A549 (cell line): ENCODE data around the gene BDH1. TPM values are rescaled to one million over a fixed set of nuclear protein-coding genes. Genes with fewer than 3 reads are reported as not detected.

Source experiments
- ATAC-seq, 2 experiments: fragments of 200-7000 bp in 1 of 2; fragments of >200 bp in 1 of 2; cut with Nextera tagmentation in 1 of 2; cut with Tn5 transposase in 1 of 2; 3 replicates each; pipeline versions ENCODE4 v1.8.0 to v1.9.1; 2018 to 2020; ENCODE audit warnings: mild to moderate bottlenecking in 1 of 2, moderate library complexity in 1 of 2
- CTCF ChIA-PET: fragments of 300-600 bp; sonication (Branson Sonifier 250); formaldehyde crosslinking; extraction: SDS; loops from one replicate; lab custom pipeline; 2021; ENCODE audit warnings: antibody characterized with exemption, inconsistent platforms; lab: Yijun Ruan, JAX
- POLR2A ChIA-PET: fragments of 350-600 bp; formaldehyde crosslinking; extraction: SDS; loops from one replicate; lab custom pipeline; 2021; ENCODE audit warnings: antibody characterized with exemption, inconsistent platforms; lab: Yijun Ruan, JAX
- DNase-seq, 2 experiments: peaks; one replicate each; pipeline versions ENCODE4 v3.0.0 to v3.0.0-alpha.2; 2011 to 2016; ENCODE audit warnings: low read depth in 1 of 2, low spot score in 1 of 2
- FAIRE-seq: peaks from 2 replicates; lab custom pipeline; 2011; peaks lifted over from hg19 to GRCh38; lab: Jason Lieb, UNC
- H3K27ac ChIP-seq, 2 experiments: fragments of >200 bp; sonication (Bioruptor Twin); formaldehyde crosslinking; 3 replicates each; pipeline ENCODE4 v1.5.1; 2016 to 2017
- H3K4me1 ChIP-seq: fragments of >200 bp; sonication (Bioruptor Twin); formaldehyde crosslinking; 3 replicates; pipeline ENCODE4 v1.6.1; 2016
- H3K4me2 ChIP-seq: fragments of >200 bp; sonication (Bioruptor Twin); formaldehyde crosslinking; 3 replicates; pipeline ENCODE4 v1.6.1; 2016
- H3K4me3 ChIP-seq: fragments of >200 bp; sonication (Bioruptor Twin); formaldehyde crosslinking; 3 replicates; pipeline ENCODE4 v1.5.1; 2016
- H3K9me3 ChIP-seq: fragments of >200 bp; sonication (Bioruptor Twin); formaldehyde crosslinking; 3 replicates; pipeline ENCODE4 v1.6.1; 2016
- ATOH8 ChIP-seq: fragments of 250-450 bp; sonication (Bioruptor Pico); IDR thresholded peaks from 2 replicates; pipeline ENCODE4 v1.5.0; 2020; ENCODE audit warnings: low read depth, mild to moderate bottlenecking, moderate library complexity
- CBX2 ChIP-seq: fragments of 200-600 bp; sonication (generic); IDR thresholded peaks from 2 replicates; pipeline ENCODE4 v1.6.1; 2016; ENCODE audit warnings: low read depth, mild to moderate bottlenecking, borderline replicate concordance
- CHD2 ChIP-seq: fragments of 150-350 bp; IDR thresholded peaks from 2 replicates; pipeline ENCODE4 v1.6.1; 2014; ENCODE audit warnings: low read length; ENCODE audit not compliant: partially characterized antibody
- CTCF ChIP-seq: fragments of >200 bp; sonication (Bioruptor Twin); formaldehyde crosslinking; IDR thresholded peaks from 3 replicates; pipeline ENCODE4 v1.5.1; 2016
- E2F6 ChIP-seq: IDR thresholded peaks from 2 replicates; pipeline ENCODE4 v1.6.1; 2012; ENCODE audit warnings: low read depth, borderline replicate concordance
- EHF ChIP-seq: fragments of 250-450 bp; sonication (Bioruptor Pico); IDR thresholded peaks from 2 replicates; pipeline ENCODE4 v1.5.0; 2020; ENCODE audit warnings: mild to moderate bottlenecking
- FOXS1 ChIP-seq: fragments of 250-450 bp; sonication (Bioruptor Pico); IDR thresholded peaks from 2 replicates; pipeline ENCODE4 v1.5.0; 2020; ENCODE audit warnings: mild to moderate bottlenecking, moderate library complexity
- HDAC2 ChIP-seq: fragments of 200-600 bp; sonication (generic); IDR thresholded peaks from 2 replicates; pipeline ENCODE4 v1.6.1; 2016
- KDM5A ChIP-seq: fragments of 200-600 bp; sonication (generic); IDR thresholded peaks from 2 replicates; pipeline ENCODE4 v1.6.1; 2016; ENCODE audit warnings: antibody characterized with exemption, mild to moderate bottlenecking
- MAX ChIP-seq: IDR thresholded peaks from 2 replicates; pipeline ENCODE4 v1.6.1; 2012
- NPAS2 ChIP-seq: fragments of 250-450 bp; sonication (Bioruptor Pico); IDR thresholded peaks from 2 replicates; pipeline ENCODE4 v1.8.0; 2022; ENCODE audit warnings: mild to moderate bottlenecking, moderate library complexity, borderline replicate concordance
- NR3C1 ChIP-seq: fragments of >200 bp; sonication (Bioruptor Twin); formaldehyde crosslinking; IDR thresholded peaks from 3 replicates; pipeline ENCODE4 v1.6.1; 2017
- PBX3 ChIP-seq: IDR thresholded peaks from 2 replicates; pipeline ENCODE4 v1.6.1; 2012
- RAD21 ChIP-seq, 2 experiments: fragments of >200 bp in 1 of 2; sonication (Bioruptor Twin) in 1 of 2; formaldehyde crosslinking in 1 of 2; IDR thresholded peaks in 1 of 2; conservative IDR thresholded peaks in 1 of 2; 2 replicates in 1 of 2; 3 replicates in 1 of 2; pipeline ENCODE4 v1.6.1; 2012 to 2018; ENCODE audit warnings: inconsistent platforms in 1 of 2
- REST ChIP-seq: fragments of 200-600 bp; sonication (generic); IDR thresholded peaks from 2 replicates; pipeline ENCODE4 v1.6.1; 2016; ENCODE audit warnings: antibody characterized with exemption, mild to moderate bottlenecking, moderate library complexity
- SMC3 ChIP-seq: fragments of >200 bp; sonication (Bioruptor Twin); formaldehyde crosslinking; IDR thresholded peaks from 3 replicates; pipeline ENCODE4 v1.6.1; 2018; ENCODE audit warnings: inconsistent platforms
- WGBS: methylation state at CpG from one replicate; pipeline ENCODE4 v1.1.6; 2017; ENCODE audit errors: missing lambda C conversion rate; 5-methylcytosine and 5-hydroxymethylcytosine counted together
- polyA plus RNA-seq, 4 experiments: library from polyadenylated mRNA; depleted of rRNA in 3 of 4; stranded (reverse); fragments of >200 nt; fragmentation: RNase III in 1 of 4; extraction: RNeasy Plus Mini Kit Qiagen cat#74134 plus additional on column Dnase treatment in 1 of 4; gene quantifications; 2 replicates in 3 of 4; 3 replicates in 1 of 4; pipeline ENCODE4 v1.2.3, GENCODE V29; 2011 to 2017

The BDH1 gene
- polyA plus RNA-seq, 2 of the 4 experiments (the other 2 are of a cell fraction) = 3.1 to 4.6 TPM

GRCh38 chr3:197554562-197555280, 1.0 kb downstream of the BDH1 start:
- ChIA-PET POLR2A (interaction anchor here (0.7 kb wide), 1 partner anchor 159 kb away, joined by 3 read pairs; no protein-coding TSS in a partner anchor), CTCF (interaction anchor here (0.7 to 1.6 kb wide), 6 partner anchors 9 to 350 kb away, joined by 3 to 6 read pairs (median 3); no protein-coding TSS in a partner anchor)
- Histone ChIP-seq H3K4me3 (peak overlapping the region; percentile 67), H3K4me1 (0 out of 3 replicates have a peak, but pooled peaks cover 3% of the 10 kb centered on the region), H3K9me3 (no peaks in the 10 kb centered on the region), H3K4me2 (peak overlapping the region; percentile 73), H3K27ac (peak overlapping the region; percentile 55 to 77)
- FAIRE-seq (no peak), ATAC-seq (peak; percentile 98 to 99), DNase-seq (peak; percentile 80 to 93)
- TF ChIP-seq HDAC2 = no peak
- peak; percentile 41 for TF ChIP-seq CTCF
- TF ChIP-seq SMC3 = peak; percentile 55
- no peak for TF ChIP-seq EHF
- no peak for TF ChIP-seq PBX3
- no peak for TF ChIP-seq CBX2
- no peak for TF ChIP-seq NPAS2 (CRISPR knock-in tag)
- TF ChIP-seq FOXS1 (CRISPR knock-in tag) = no peak
- TF ChIP-seq MAX = 0 out of 2 replicates have a peak, but pooled peaks have one; percentile 62
- no peak for TF ChIP-seq E2F6
- TF ChIP-seq RAD21 (conservative IDR thresholded peaks at IDR 0.05 in 1 of 2, IDR thresholded peaks at IDR 0.05 in 1 of 2) = peak; percentile 34 to 46
- TF ChIP-seq KDM5A = no peak
- no peak for TF ChIP-seq NR3C1
- TF ChIP-seq CHD2 = peak; percentile 70
- peak; percentile 68 for TF ChIP-seq REST
- no peak for TF ChIP-seq ATOH8 (CRISPR knock-in tag)
- 6% methylated on average over 22 of the region's 60 CpGs for WGBS
